ENCODE measurements around the gene ELP5.

ELP5 gene

GRCh38 chr17:7252176-7253043 lies at the start of gene ELP5:
Gene ELP5 (plus strand): TSS chr17:7252215. CDS start chr17:7252551, 336 bp downstream.
- peak within 1 kb of the TSS; percentile 84 for H3K4me3 ChIP-seq (ENCODE audit: low read depth, low read length)

GRCh38 chr17:7203391-7203790 lies 48.6 kb upstream of the ELP5 start:
- in situ Hi-C loops (cut with HindIII; ENCODE audit: low sequenced_read_pairs): no loop called here
- no peak overlapping the region for H3K4me3 ChIP-seq (ENCODE audit: low read depth, low read length)
- TF ChIP-seq CTCF (IDR thresholded peaks at IDR 0.05; ENCODE audit: low read depth, low read length, missing control alignments): no peak
- DNase-seq (ENCODE audit: low read depth): no peak

More at GRCh38 chr17:7252176-7253043, at the start of gene ELP5:
- TF ChIP-seq CTCF (IDR thresholded peaks at IDR 0.05; ENCODE audit: low read depth, low read length, missing control alignments): no peak
- in situ Hi-C loops (cut with HindIII; ENCODE audit: low sequenced_read_pairs): no loop called here
- peak; percentile 86 for DNase-seq (ENCODE audit: low read depth)

GRCh38 chr17:7204336-7204735 lies 47.7 kb upstream of the ELP5 start:
- in situ Hi-C loops (cut with HindIII; ENCODE audit: low sequenced_read_pairs): no loop called here
- peak overlapping the region; percentile 48 for H3K4me3 ChIP-seq (ENCODE audit: low read depth, low read length)
- no peak for DNase-seq (ENCODE audit: low read depth)
- no peak for TF ChIP-seq CTCF (IDR thresholded peaks at IDR 0.05; ENCODE audit: low read depth, low read length, missing control alignments)

GRCh38 chr17:7204828-7205461 lies 47.1 kb upstream of the ELP5 start:
- in situ Hi-C loops (cut with HindIII; ENCODE audit: low sequenced_read_pairs): no loop called here
- DNase-seq (ENCODE audit: low read depth): peak; percentile 67
- TF ChIP-seq CTCF (IDR thresholded peaks at IDR 0.05; ENCODE audit: low read depth, low read length, missing control alignments): no peak

GRCh38 chr17:7205561-7205960 lies 46.5 kb upstream of the ELP5 start:
- TF ChIP-seq CTCF (IDR thresholded peaks at IDR 0.05; ENCODE audit: low read depth, low read length, missing control alignments): no peak
- no peak for DNase-seq (ENCODE audit: low read depth)
- in situ Hi-C loops (cut with HindIII; ENCODE audit: low sequenced_read_pairs): no loop called here
- peak overlapping the region; percentile 48 for H3K4me3 ChIP-seq (ENCODE audit: low read depth, low read length)

More at GRCh38 chr17:7204828-7205461, 47.1 kb upstream of the ELP5 start:
- H3K4me3 ChIP-seq (ENCODE audit: low read depth, low read length): peak overlapping the region; percentile 48

- H3K4me3 ChIP-seq (ENCODE audit: low read depth, low read length): no peak overlapping the region
- in situ Hi-C loops (cut with HindIII; ENCODE audit: low sequenced_read_pairs): no loop called here
- TF ChIP-seq CTCF (IDR thresholded peaks at IDR 0.05; ENCODE audit: low read depth, low read length, missing control alignments): no peak
- no peak for DNase-seq (ENCODE audit: low read depth)
Observed at GRCh38 chr17:7207120-7208001, 44.7 kb upstream of the ELP5 start.

Measured in astrocyte of the cerebellum (primary cell).